Measurements from ENCODE around the gene C5orf47. TPM values are rescaled to one million over a fixed set of nuclear protein-coding genes. Genes with fewer than 3 reads are reported as not detected.

The C5orf47 gene
- total RNA-seq, 1 donor from 2014 or later, result not detected

GRCh38 chr5:173998531-173998930, 9.6 kb downstream of the C5orf47 start:
- Mint-ChIP-seq H3K4me3 (no peak overlapping the region), H3K9me3 (no peaks in the 10 kb centered on the region), H3K4me1 (no peaks in the 10 kb centered on the region), H3K36me3 (ENCODE audit: low read depth) (no peaks in the 10 kb centered on the region), H3K27me3 (ENCODE audit: low read depth) (peaks cover 33% of the 10 kb centered on the region), H3K27ac (ENCODE audit: unreplicated experiment) (no peak overlapping the region)
- no peak for TF ChIP-seq CTCF (conservative IDR thresholded peaks at IDR 0.05)
- no peak for DNase-seq (ENCODE audit: low read depth, low spot score)

GRCh38 chr5:174000076-174000475, 11.1 kb downstream of the C5orf47 start:
- Mint-ChIP-seq H3K36me3 (ENCODE audit: low read depth) (no peaks in the 10 kb centered on the region), H3K27ac (ENCODE audit: unreplicated experiment) (no peak overlapping the region), H3K4me1 (no peaks in the 10 kb centered on the region), H3K4me3 (no peak overlapping the region), H3K27me3 (ENCODE audit: low read depth) (peaks cover 38% of the 10 kb centered on the region), H3K9me3 (no peaks in the 10 kb centered on the region)
- TF ChIP-seq CTCF (conservative IDR thresholded peaks at IDR 0.05), result no peak
- DNase-seq (ENCODE audit: low read depth, low spot score), result no peak

- no peaks in the 10 kb centered on the region for H3K4me1 Mint-ChIP-seq
- no peak overlapping the region for H3K4me3 Mint-ChIP-seq
- H3K9me3 Mint-ChIP-seq, result no peaks in the 10 kb centered on the region
- no peaks in the 10 kb centered on the region for H3K36me3 Mint-ChIP-seq (ENCODE audit: low read depth)
- DNase-seq (ENCODE audit: low read depth, low spot score), result no peak
- no peak for TF ChIP-seq CTCF (conservative IDR thresholded peaks at IDR 0.05)
- H3K27ac Mint-ChIP-seq (ENCODE audit: unreplicated experiment), result no peak overlapping the region
- H3K27me3 Mint-ChIP-seq (ENCODE audit: low read depth), result peaks cover 16% of the 10 kb centered on the region
These were observed 14.8 kb downstream of the C5orf47 start for GRCh38 chr5:174003795-174004194.

- H3K4me3 Mint-ChIP-seq, result no peak overlapping the region
- H3K36me3 Mint-ChIP-seq (ENCODE audit: low read depth), result no peaks in the 10 kb centered on the region
- no peak for TF ChIP-seq CTCF (conservative IDR thresholded peaks at IDR 0.05)
- no peaks in the 10 kb centered on the region for H3K4me1 Mint-ChIP-seq
- DNase-seq (ENCODE audit: low read depth, low spot score), result no peak
- peaks cover 2% of the 10 kb centered on the region for H3K27me3 Mint-ChIP-seq (ENCODE audit: low read depth)
- H3K27ac Mint-ChIP-seq (ENCODE audit: unreplicated experiment), result no peak overlapping the region
- H3K9me3 Mint-ChIP-seq, result no peaks in the 10 kb centered on the region
These were observed 20.0 kb downstream of the C5orf47 start for GRCh38 chr5:174008922-174009321.

GRCh38 chr5:174010365-174010764, 21.4 kb downstream of the C5orf47 start:
- H3K36me3 Mint-ChIP-seq (ENCODE audit: low read depth), result no peaks in the 10 kb centered on the region
- no peaks in the 10 kb centered on the region for H3K4me1 Mint-ChIP-seq
- no peak overlapping the region for H3K27ac Mint-ChIP-seq (ENCODE audit: unreplicated experiment)
- DNase-seq (ENCODE audit: low read depth, low spot score), result no peak
- TF ChIP-seq CTCF (conservative IDR thresholded peaks at IDR 0.05), result no peak
- H3K9me3 Mint-ChIP-seq, result no peaks in the 10 kb centered on the region
- H3K27me3 Mint-ChIP-seq (ENCODE audit: low read depth), result peaks cover 2% of the 10 kb centered on the region
- H3K4me3 Mint-ChIP-seq, result no peak overlapping the region

GRCh38 chr5:174011441-174011840, 22.5 kb downstream of the C5orf47 start:
- Mint-ChIP-seq H3K9me3 (no peaks in the 10 kb centered on the region), H3K27me3 (ENCODE audit: low read depth) (peaks cover 2% of the 10 kb centered on the region), H3K4me1 (no peaks in the 10 kb centered on the region), H3K27ac (ENCODE audit: unreplicated experiment) (no peak overlapping the region), H3K4me3 (no peak overlapping the region), H3K36me3 (ENCODE audit: low read depth) (no peaks in the 10 kb centered on the region)
- no peak for DNase-seq (ENCODE audit: low read depth, low spot score)
- TF ChIP-seq CTCF (conservative IDR thresholded peaks at IDR 0.05), result no peak

Data from neural crest cell (in vitro differentiated cells).